H1 (cell line): Measurements from ENCODE around the gene KLHL17. TPM values are rescaled to one million over a fixed set of nuclear protein-coding genes. Genes with fewer than 3 reads are reported as not detected.

ENCODE experiments used
- CTCF ChIA-PET: fragments of 300-600 bp; sonication (Branson Sonifier 250); formaldehyde crosslinking; loops from one replicate; lab custom pipeline; 2021; ENCODE audit not compliant: partially characterized antibody; lab: Charles Lee
- POLR2A ChIA-PET: fragments of 300-600 bp; sonication (Branson Sonifier 250); formaldehyde crosslinking; loops from one replicate; lab custom pipeline; 2021; ENCODE audit warnings: inconsistent platforms; ENCODE audit not compliant: partially characterized antibody; lab: Charles Lee
- DNase-seq, 2 experiments: peaks; one replicate each; pipeline versions ENCODE4 v3.0.0 to v3.0.0-alpha.2; 2010 to 2022; ENCODE audit warnings: low spot score in 2 of 2, low read depth in 1 of 2, mixed read lengths in 1 of 2
- FAIRE-seq: peaks from 2 replicates; lab custom pipeline; 2011; peaks lifted over from hg19 to GRCh38; lab: Jason Lieb, UNC
- H2AFZ ChIP-seq: 2 replicates; pipeline ENCODE4 v1.8.1; 2012; ENCODE audit warnings: low read length, inconsistent platforms
- H2AK5ac ChIP-seq: 2 replicates; pipeline ENCODE4 v1.6.1; 2013; ENCODE audit warnings: low read depth, low read length
- H2BK120ac ChIP-seq: replicated peaks from 2 replicates; pipeline ENCODE3; 2013; ENCODE audit warnings: low read depth, low read length, inconsistent platforms
- H2BK12ac ChIP-seq: 2 replicates; pipeline ENCODE4 v1.6.1; 2013; ENCODE audit warnings: low read depth, low read length
- H2BK15ac ChIP-seq: 2 replicates; pipeline ENCODE4 v1.6.1; 2013; ENCODE audit warnings: low read length
- H2BK20ac ChIP-seq: 2 replicates; pipeline ENCODE4 v1.6.1; 2013; ENCODE audit warnings: low read length
- H2BK5ac ChIP-seq: 2 replicates; pipeline ENCODE4 v1.6.1; 2013; ENCODE audit warnings: low read depth, low read length
- H3K14ac ChIP-seq: 2 replicates; pipeline ENCODE4 v1.6.1; 2013; ENCODE audit warnings: inconsistent platforms; ENCODE audit not compliant: insufficient read length
- H3K18ac ChIP-seq: 2 replicates; pipeline ENCODE4 v1.6.1; 2013; ENCODE audit warnings: low read length; ENCODE audit errors: extremely low read depth
- H3K23ac ChIP-seq: 2 replicates; pipeline ENCODE4 v1.6.1; 2013; ENCODE audit warnings: inconsistent platforms; ENCODE audit not compliant: insufficient read length
- H3K23me2 ChIP-seq: 2 replicates; pipeline ENCODE4 v1.6.1; 2013; ENCODE audit warnings: low read depth, low read length
- H3K27ac ChIP-seq: 2 replicates; pipeline ENCODE4 v1.6.1; 2011; ENCODE audit warnings: low read depth, low read length, inconsistent platforms
- H3K27me3 ChIP-seq, 4 experiments: replicated peaks in 1 of 4; 1 replicate in 1 of 4; 2 replicates in 3 of 4; pipeline versions ENCODE4 v1.6.1 to v1.8.1; 2011 to 2013; ENCODE audit warnings: low read length in 3 of 4, mild to moderate bottlenecking in 3 of 4, inconsistent platforms in 2 of 4, mixed read lengths in 2 of 4, moderate library complexity in 1 of 4; ENCODE audit not compliant: control insufficient read depth in 3 of 4, insufficient read depth in 3 of 4; ENCODE audit errors: extremely low read depth in 1 of 4
- H3K36me3 ChIP-seq, 4 experiments: 2 replicates each; pipeline versions ENCODE4 v1.6.1 to v1.8.1; 2011 to 2013; ENCODE audit warnings: mild to moderate bottlenecking in 4 of 4, low read length in 3 of 4, moderate library complexity in 2 of 4, control low read depth in 1 of 4, inconsistent platforms in 1 of 4; ENCODE audit not compliant: insufficient read depth in 4 of 4, control insufficient read depth in 2 of 4
- H3K4ac ChIP-seq: replicated peaks from 2 replicates; pipeline ENCODE3; 2013; ENCODE audit warnings: low read length, low read depth, mixed read lengths, inconsistent platforms; ENCODE audit not compliant: insufficient read length
- H3K4me1 ChIP-seq, 4 experiments: replicated peaks in 1 of 4; 1 replicate in 1 of 4; 2 replicates in 3 of 4; pipeline versions ENCODE4 v1.6.1 to v1.8.1; 2011 to 2013; ENCODE audit warnings: low read length in 3 of 4, inconsistent platforms in 2 of 4, mixed read lengths in 1 of 4; ENCODE audit not compliant: insufficient read depth in 4 of 4, control insufficient read depth in 3 of 4
- H3K4me2 ChIP-seq, 2 experiments: 2 replicates each; pipeline versions ENCODE4 v1.6.1 to v1.8.1; 2011 to 2013; ENCODE audit warnings: low read depth in 2 of 2, low read length in 2 of 2, control low read depth in 1 of 2, inconsistent platforms in 1 of 2, mild to moderate bottlenecking in 1 of 2; ENCODE audit not compliant: insufficient read depth in 1 of 2
- H3K4me3 ChIP-seq, 4 experiments: fragments of 200-600, 300-600 bp in 1 of 4; sonication (generic), shearing (Covaris generic), sonication (Bioruptor Twin) in 1 of 4; 2 replicates each; pipeline versions ENCODE4 v1.5.1 to v1.8.1; 2011 to 2016; ENCODE audit warnings: low read length in 4 of 4, low read depth in 3 of 4, control low read depth in 2 of 4, inconsistent platforms in 2 of 4, mild to moderate bottlenecking in 2 of 4, mixed read lengths in 1 of 4, moderate library complexity in 1 of 4; ENCODE audit not compliant: insufficient read depth in 2 of 4; ENCODE audit errors: extremely low read depth in 1 of 4
- H3K56ac ChIP-seq: replicated peaks from 2 replicates; pipeline ENCODE3; 2013; ENCODE audit warnings: low read depth, mild to moderate bottlenecking, mixed read lengths, low read length, inconsistent platforms; ENCODE audit not compliant: insufficient read length
- H3K79me1 ChIP-seq: 2 replicates; pipeline ENCODE4 v1.6.1; 2013; ENCODE audit warnings: low read depth, low read length, control low read depth
- H3K79me2 ChIP-seq, 2 experiments: 2 replicates each; pipeline versions ENCODE4 v1.6.1 to v1.8.1; 2012 to 2013; ENCODE audit warnings: low read length in 2 of 2, mild to moderate bottlenecking in 2 of 2, inconsistent platforms in 1 of 2; ENCODE audit not compliant: insufficient read depth in 2 of 2, control insufficient read depth in 1 of 2
- H3K9ac ChIP-seq, 4 experiments: replicated peaks in 1 of 4; 1 replicate in 1 of 4; 2 replicates in 3 of 4; pipeline versions ENCODE4 v1.6.1 to v1.8.1; 2011 to 2013; ENCODE audit warnings: low read depth in 3 of 4, low read length in 3 of 4, control low read depth in 2 of 4, mild to moderate bottlenecking in 2 of 4, moderate library complexity in 2 of 4, inconsistent platforms in 1 of 4; ENCODE audit errors: extremely low read depth in 1 of 4
- H3K9me3 ChIP-seq, 2 experiments: 2 replicates each; pipeline versions ENCODE4 v1.6.1 to v1.8.1; 2012 to 2013; ENCODE audit warnings: mild to moderate bottlenecking in 2 of 2, moderate library complexity in 2 of 2, control low read depth in 1 of 2, inconsistent platforms in 1 of 2, low read depth in 1 of 2, low read length in 1 of 2, mixed read lengths in 1 of 2; ENCODE audit not compliant: insufficient read depth in 2 of 2
- H4K20me1 ChIP-seq, 2 experiments: replicated peaks in 1 of 2; 2 replicates each; pipeline versions ENCODE3 to v1.8.1; 2011 to 2013; ENCODE audit warnings: inconsistent platforms in 2 of 2, low read length in 2 of 2, mild to moderate bottlenecking in 1 of 2; ENCODE audit not compliant: insufficient read depth in 2 of 2, control insufficient read depth in 1 of 2
- H4K5ac ChIP-seq: 2 replicates; pipeline ENCODE4 v1.6.1; 2013; ENCODE audit warnings: low read length, low read depth, mixed read lengths, inconsistent platforms; ENCODE audit not compliant: insufficient read length
- H4K8ac ChIP-seq: 2 replicates; pipeline ENCODE4 v1.8.0; 2013; ENCODE audit warnings: mild to moderate bottlenecking, moderate library complexity, low read length, inconsistent platforms; ENCODE audit not compliant: insufficient read depth; ENCODE audit errors: extremely low read depth
- H4K91ac ChIP-seq: replicated peaks from 2 replicates; pipeline ENCODE3; 2013; ENCODE audit warnings: low read length, mixed read lengths, inconsistent platforms; ENCODE audit not compliant: insufficient read length
- BACH1 ChIP-seq: IDR thresholded peaks from 2 replicates; pipeline ENCODE4 v1.6.1; 2012; ENCODE audit warnings: low read length, improper control_type of control experiment
- JUN ChIP-seq: IDR thresholded peaks from 2 replicates; pipeline ENCODE4 v1.6.1; 2011; ENCODE audit warnings: low read depth, mild to moderate bottlenecking, improper control_type of control experiment, low read length
- ZNF274 ChIP-seq: IDR thresholded peaks from 2 replicates; pipeline ENCODE4 v1.7.0; 2012; ENCODE audit warnings: low read length, borderline replicate concordance; ENCODE audit errors: extremely low read depth
- WGBS, 2 experiments: shearing (Covaris generic) in 1 of 2; methylation state at CpG; one replicate each; pipeline versions ENCODE4 v1.1.6 to v1.1.7; 2013 to 2015; ENCODE audit warnings: low lambda C conversion rate in 2 of 2, mixed read lengths in 2 of 2, inconsistent platforms in 1 of 2, low coverage in 1 of 2, missing lambda C conversion rate in 1 of 2; ENCODE audit not compliant: insufficient replicate concordance in 2 of 2, insufficient coverage in 1 of 2, insufficient read length in 1 of 2; ENCODE audit errors: extremely low coverage in 1 of 2, missing lambda C conversion rate in 1 of 2; 5-methylcytosine and 5-hydroxymethylcytosine counted together
- polyA plus RNA-seq, 7 experiments: library from polyadenylated mRNA; depleted of rRNA in 3 of 7; stranded (reverse) in 5 of 7; unstranded in 2 of 7; fragments of >200 nt in 5 of 7; fragments of 200-250 nt in 2 of 7; gene quantifications; 1 replicate in 5 of 7; 2 replicates in 1 of 7; 4 replicates in 1 of 7; pipeline versions ENCODE4 v1.2.1 to v1.2.3, GENCODE V29; 2011 to 2013; ENCODE audit warnings: missing spikeins in 2 of 7, mixed read lengths in 2 of 7
- total RNA-seq: library from RNA; stranded (reverse); fragmentation: NEBNext Ultra II Directional; extraction: Animal tissue kit (Norgen Biotek cat#: 25700); gene quantifications from 2 replicates; pipeline ENCODE4 v1.2.1, GENCODE V29; 2021
- TF ChIP-seq, protein P1 (sequence below): IDR thresholded peaks from 2 replicates; pipeline ENCODE4 v1.6.1; 2012; ENCODE audit warnings: inconsistent platforms

KLHL17 gene
- total and polyA plus RNA-seq, 2 of the 8 experiments (the other 6 are each of a cell fraction or from before 2014, with no cell fraction given) = 32.6 to 36.1 TPM

DNA sequence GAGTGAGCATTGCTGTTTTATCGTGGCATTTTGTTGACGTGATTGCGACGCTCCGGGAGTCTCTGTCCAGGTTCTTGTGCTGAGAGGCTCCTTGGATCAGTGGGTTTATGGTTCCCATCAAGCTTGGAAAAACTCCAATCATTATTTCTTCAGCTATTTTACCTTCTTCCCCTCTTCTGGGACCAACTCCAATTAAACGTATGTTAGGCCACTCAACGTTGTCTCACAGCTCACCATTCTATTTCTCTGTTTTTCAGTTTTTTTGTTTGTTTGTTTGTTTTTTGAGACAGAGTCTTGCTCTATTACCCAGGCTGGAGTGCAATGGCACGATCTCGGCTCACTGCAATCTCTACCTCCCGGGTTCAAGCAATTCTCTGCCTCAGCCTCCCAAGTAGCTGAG is 31.5 kb downstream of the KLHL17 start:
- Histone ChIP-seq H3K23ac (no peak overlapping the region), H3K4me1 (no peaks in the 10 kb centered on the region), H3K4me3 (no peak overlapping the region), H3K4ac (no peak overlapping the region), H3K18ac (no peak overlapping the region), H2BK12ac (no peak overlapping the region), H4K20me1 (peaks cover 0 to 3% of the 10 kb centered on the region in 2 experiments), H4K5ac (no peak overlapping the region), H3K4me2 (no peak overlapping the region), H2AK5ac (no peak overlapping the region), H3K14ac (no peak overlapping the region), H2BK15ac (no peak overlapping the region), H3K79me1 (no peaks in the 10 kb centered on the region), H3K56ac (no peak overlapping the region)
- no peak for FAIRE-seq
- no peak for DNase-seq
- 96% methylated on average over 10 of the region's 10 CpGs; no CpG with 5 or more reads in 1 of the 2 experiments for WGBS, 2 experiments
- TF ChIP-seq, protein P1, sequence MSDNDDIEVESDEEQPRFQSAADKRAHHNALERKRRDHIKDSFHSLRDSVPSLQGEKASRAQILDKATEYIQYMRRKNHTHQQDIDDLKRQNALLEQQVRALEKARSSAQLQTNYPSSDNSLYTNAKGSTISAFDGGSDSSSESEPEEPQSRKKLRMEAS = no peak
- TF ChIP-seq JUN = no peak
- no peak for TF ChIP-seq ZNF274
- no peak for TF ChIP-seq BACH1
- TF ChIP-seq, all 59 proteins: peak for 0
- Histone ChIP-seq H2BK5ac (no peak overlapping the region), H2BK20ac (no peak overlapping the region), H3K36me3 (no peaks in the 10 kb centered on the region), H3K79me2 (no peaks in the 10 kb centered on the region), H2AFZ (no peak overlapping the region), H4K91ac (no peak overlapping the region), H4K8ac (no peak overlapping the region), H3K23me2 (peaks cover 4% of the 10 kb centered on the region; the same call in 1 of the 2 replicates), H3K9me3 (no peaks in the 10 kb centered on the region), H3K27ac (no peak overlapping the region), H3K9ac (no peak overlapping the region), H3K27me3 (peaks cover 4 to 41% (median 30%) of the 10 kb centered on the region in 4 experiments), H2BK120ac (no peak overlapping the region)
- POLR2A ChIA-PET = no interaction called here
- CTCF ChIA-PET = interaction anchor here (1.0 to 7.7 kb wide), 3 partner anchors 10 to 72 kb away, joined by 4 to 86 read pairs (median 5); partner anchors contain the start of gene PERM1
